Measurements from ENCODE around the gene FPGS. TPM values are rescaled to one million over a fixed set of nuclear protein-coding genes. Genes with fewer than 3 reads are reported as not detected.

FPGS gene
- polyA plus RNA-seq, 1 donor = 33.5 TPM

- H3K4me3 ChIP-seq (ENCODE audit: low read length) = peak overlapping the region; percentile 65
- no peak for DNase-seq
- no CpG with 5 or more reads among the region's 10 CpGs for WGBS (ENCODE audit: insufficient coverage, low lambda C conversion rate)
- no peaks in the 10 kb centered on the region for H3K9me3 ChIP-seq (ENCODE audit: control insufficient read depth, low read depth, low read length)
- no peaks in the 10 kb centered on the region for H3K27me3 ChIP-seq (ENCODE audit: control insufficient read depth, insufficient read depth, low read length)
- peaks cover 20% of the 10 kb centered on the region for H3K4me1 ChIP-seq (ENCODE audit: control insufficient read depth, insufficient read depth, low read length)
- H3K27ac ChIP-seq (ENCODE audit: low read length) = peak overlapping the region; percentile 40
- peaks cover 13% of the 10 kb centered on the region for H3K36me3 ChIP-seq (ENCODE audit: control insufficient read depth, insufficient read depth, low read length)
These were observed 617 bp upstream of the FPGS start for GRCh38 chr9:127801955-127802575.

DNA sequence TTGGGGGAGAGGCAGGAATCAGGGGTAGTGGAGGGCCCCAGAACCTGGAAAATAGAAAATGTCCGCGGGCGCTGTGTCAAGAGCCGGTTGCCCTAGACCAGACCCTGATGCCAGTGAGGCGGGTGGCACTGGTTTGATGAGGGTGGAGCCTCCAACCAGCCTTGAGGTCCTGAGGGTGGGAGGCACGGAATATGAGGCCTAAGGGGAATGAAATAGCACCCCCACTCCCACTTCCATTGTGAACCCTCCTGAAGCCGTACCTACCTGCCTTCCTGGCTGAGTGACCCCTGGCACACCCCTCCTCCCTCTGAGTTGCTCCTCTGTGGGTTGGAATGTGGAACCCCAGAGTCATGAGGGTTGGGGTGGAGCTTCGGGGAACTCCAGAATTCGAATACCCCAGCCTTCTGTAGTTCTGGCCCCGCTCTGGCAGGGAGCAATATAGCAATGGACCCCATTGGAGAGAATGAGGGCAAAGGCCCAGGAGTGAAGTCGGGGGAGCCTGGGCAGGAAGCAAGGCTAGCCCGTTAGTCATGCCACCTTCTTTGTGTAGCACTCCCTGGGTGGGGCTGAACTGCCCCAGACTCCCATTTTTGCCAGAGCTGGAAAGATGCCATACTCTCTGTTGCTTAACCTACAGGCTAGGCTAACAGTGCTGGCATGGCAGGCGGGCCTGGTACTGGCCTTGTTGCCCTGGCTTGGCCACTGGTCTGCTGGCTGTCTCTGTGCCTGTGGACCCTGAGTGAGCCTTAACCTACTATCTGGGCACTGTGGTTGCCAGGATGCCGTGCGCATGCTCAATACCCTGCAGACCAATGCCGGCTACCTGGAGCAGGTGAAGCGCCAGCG lies 1.0 kb downstream of the FPGS start:
- Histone ChIP-seq H3K27me3 (ENCODE audit: control insufficient read depth, insufficient read depth, low read length) (no peaks in the 10 kb centered on the region), H3K9me3 (ENCODE audit: control insufficient read depth, low read depth, low read length) (no peaks in the 10 kb centered on the region), H3K36me3 (ENCODE audit: control insufficient read depth, insufficient read depth, low read length) (peaks cover 29% of the 10 kb centered on the region), H3K4me3 (ENCODE audit: low read length) (peak overlapping the region; percentile 65), H3K27ac (ENCODE audit: low read length) (peak overlapping the region; percentile 71), H3K4me1 (ENCODE audit: control insufficient read depth, insufficient read depth, low read length) (peaks cover 16% of the 10 kb centered on the region)
- WGBS (ENCODE audit: insufficient coverage, low lambda C conversion rate) = no CpG with 5 or more reads among the region's 18 CpGs
- peak in 1 of 2 donors; percentile 59 for DNase-seq

GRCh38 chr9:127805620-127806019 lies 2.9 kb downstream of the FPGS start:
- Histone ChIP-seq H3K27me3 (ENCODE audit: control insufficient read depth, insufficient read depth, low read length) (no peaks in the 10 kb centered on the region), H3K9me3 (ENCODE audit: control insufficient read depth, low read depth, low read length) (no peaks in the 10 kb centered on the region), H3K36me3 (ENCODE audit: control insufficient read depth, insufficient read depth, low read length) (peaks cover 31% of the 10 kb centered on the region), H3K4me1 (ENCODE audit: control insufficient read depth, insufficient read depth, low read length) (peaks cover 27% of the 10 kb centered on the region), H3K4me3 (ENCODE audit: low read length) (no peak overlapping the region), H3K27ac (ENCODE audit: low read length) (no peak overlapping the region)
- 85% methylated on average over 4 of the region's 8 CpGs for WGBS (ENCODE audit: insufficient coverage, low lambda C conversion rate)
- DNase-seq = no peak

- peaks cover 34% of the 10 kb centered on the region for H3K36me3 ChIP-seq (ENCODE audit: control insufficient read depth, insufficient read depth, low read length)
- peaks cover 27% of the 10 kb centered on the region for H3K4me1 ChIP-seq (ENCODE audit: control insufficient read depth, insufficient read depth, low read length)
- H3K9me3 ChIP-seq (ENCODE audit: control insufficient read depth, low read depth, low read length) = no peaks in the 10 kb centered on the region
- H3K27me3 ChIP-seq (ENCODE audit: control insufficient read depth, insufficient read depth, low read length) = no peaks in the 10 kb centered on the region
- DNase-seq = no peak
- H3K4me3 ChIP-seq (ENCODE audit: low read length) = no peak overlapping the region
- WGBS (ENCODE audit: insufficient coverage, low lambda C conversion rate) = no CpG with 5 or more reads among the region's 14 CpGs
- H3K27ac ChIP-seq (ENCODE audit: low read length) = no peak overlapping the region
These were observed 4.2 kb downstream of the FPGS start for GRCh38 chr9:127806871-127807270.

DNA sequence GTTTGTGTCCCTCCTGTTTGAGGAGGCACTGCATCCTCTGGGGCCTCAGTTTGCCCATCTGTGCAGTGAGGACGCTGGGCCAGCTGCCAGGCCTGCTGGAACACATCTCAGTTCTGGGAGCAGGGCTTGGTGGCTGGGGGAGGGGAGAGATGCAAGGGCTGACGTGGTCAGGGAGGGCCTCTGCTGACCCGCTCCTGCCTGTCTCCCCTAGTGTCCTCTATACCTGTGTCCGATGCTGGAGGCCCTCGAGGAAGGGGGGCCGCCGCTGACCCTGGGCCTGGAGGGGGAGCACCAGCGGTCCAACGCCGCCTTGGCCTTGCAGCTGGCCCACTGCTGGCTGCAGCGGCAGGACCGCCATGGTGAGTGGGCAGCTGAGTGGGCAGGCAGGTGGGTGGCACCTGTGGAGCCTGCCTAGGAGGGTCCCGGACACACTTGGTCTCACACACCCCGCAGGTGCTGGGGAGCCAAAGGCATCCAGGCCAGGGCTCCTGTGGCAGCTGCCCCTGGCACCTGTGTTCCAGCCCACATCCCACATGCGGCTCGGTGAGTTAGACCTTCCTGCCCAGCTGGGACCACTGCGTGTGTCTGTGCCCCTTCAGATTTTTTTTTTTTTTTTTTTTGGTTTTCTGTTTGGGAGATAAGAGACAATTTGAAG lies 5.8 kb downstream of the FPGS start:
- Histone ChIP-seq H3K27ac (ENCODE audit: low read length) (no peak overlapping the region), H3K4me3 (ENCODE audit: low read length) (no peak overlapping the region), H3K27me3 (ENCODE audit: control insufficient read depth, insufficient read depth, low read length) (no peaks in the 10 kb centered on the region), H3K4me1 (ENCODE audit: control insufficient read depth, insufficient read depth, low read length) (peaks cover 20% of the 10 kb centered on the region), H3K9me3 (ENCODE audit: control insufficient read depth, low read depth, low read length) (no peaks in the 10 kb centered on the region), H3K36me3 (ENCODE audit: control insufficient read depth, insufficient read depth, low read length) (peaks cover 43% of the 10 kb centered on the region)
- no peak for DNase-seq
- WGBS (ENCODE audit: insufficient coverage, low lambda C conversion rate) = no CpG with 5 or more reads among the region's 17 CpGs

- no peak for DNase-seq
- Histone ChIP-seq H3K4me1 (ENCODE audit: control insufficient read depth, insufficient read depth, low read length) (peaks cover 14% of the 10 kb centered on the region), H3K4me3 (ENCODE audit: low read length) (no peak overlapping the region), H3K36me3 (ENCODE audit: control insufficient read depth, insufficient read depth, low read length) (peaks cover 49% of the 10 kb centered on the region), H3K27ac (ENCODE audit: low read length) (no peak overlapping the region), H3K27me3 (ENCODE audit: control insufficient read depth, insufficient read depth, low read length) (no peaks in the 10 kb centered on the region), H3K9me3 (ENCODE audit: control insufficient read depth, low read depth, low read length) (no peaks in the 10 kb centered on the region)
- WGBS (ENCODE audit: insufficient coverage, low lambda C conversion rate) = no CpG with 5 or more reads among the region's 9 CpGs
These were observed 6.4 kb downstream of the FPGS start for GRCh38 chr9:127809002-127809539.

DNA sequence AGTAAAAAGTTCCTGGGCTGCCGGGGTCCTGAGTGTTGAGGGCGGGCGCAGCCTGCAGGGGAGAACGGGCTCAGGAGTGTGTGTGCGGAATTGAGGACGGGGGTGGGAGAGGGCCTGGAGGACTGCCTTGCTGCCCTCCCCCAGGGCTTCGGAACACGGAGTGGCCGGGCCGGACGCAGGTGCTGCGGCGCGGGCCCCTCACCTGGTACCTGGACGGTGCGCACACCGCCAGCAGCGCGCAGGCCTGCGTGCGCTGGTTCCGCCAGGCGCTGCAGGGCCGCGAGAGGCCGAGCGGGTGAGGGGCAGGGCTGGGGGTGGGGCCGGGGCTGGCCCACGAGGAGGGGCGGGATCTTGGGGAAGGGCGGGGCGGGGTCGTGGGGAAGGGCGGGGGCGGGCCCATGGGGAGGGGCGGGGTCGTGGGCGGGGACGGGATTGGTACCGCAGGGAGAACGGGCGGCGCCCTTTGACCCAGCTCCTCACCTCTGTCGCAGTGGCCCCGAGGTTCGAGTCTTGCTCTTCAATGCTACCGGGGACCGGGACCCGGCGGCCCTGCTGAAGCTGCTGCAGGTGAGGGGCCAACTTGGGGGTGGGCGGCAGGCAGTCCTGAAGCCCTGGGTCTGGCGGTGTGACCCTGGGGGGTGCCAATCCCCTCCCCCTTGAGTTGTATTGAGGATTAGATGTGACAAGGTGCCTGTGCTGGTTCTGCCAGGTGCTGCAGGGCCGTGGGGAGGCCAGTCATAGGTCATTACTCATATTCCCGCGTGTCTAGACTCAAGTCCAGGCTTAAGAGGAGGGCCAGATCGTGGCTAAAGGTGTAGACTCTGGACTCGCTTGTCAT lies 7.1 kb downstream of the FPGS start:
- peaks cover 11% of the 10 kb centered on the region for H3K4me1 ChIP-seq (ENCODE audit: control insufficient read depth, insufficient read depth, low read length)
- no peak overlapping the region for H3K4me3 ChIP-seq (ENCODE audit: low read length)
- H3K36me3 ChIP-seq (ENCODE audit: control insufficient read depth, insufficient read depth, low read length) = peaks cover 49% of the 10 kb centered on the region
- DNase-seq = peak in 1 of 2 donors; percentile 61
- WGBS (ENCODE audit: insufficient coverage, low lambda C conversion rate) = no CpG with 5 or more reads among the region's 57 CpGs
- H3K27me3 ChIP-seq (ENCODE audit: control insufficient read depth, insufficient read depth, low read length) = no peaks in the 10 kb centered on the region
- H3K27ac ChIP-seq (ENCODE audit: low read length) = peak overlapping the region; percentile 7
- no peaks in the 10 kb centered on the region for H3K9me3 ChIP-seq (ENCODE audit: control insufficient read depth, low read depth, low read length)

- Histone ChIP-seq H3K27ac (ENCODE audit: low read length) (no peak overlapping the region), H3K4me3 (ENCODE audit: low read length) (no peak overlapping the region)
These were observed 7.9 kb downstream of the FPGS start for GRCh38 chr9:127810378-127811187.

GRCh38 chr9:127812011-127812410 lies 9.3 kb downstream of the FPGS start:
- no CpG with 5 or more reads among the region's 6 CpGs for WGBS (ENCODE audit: insufficient coverage, low lambda C conversion rate)
- peaks cover 58% of the 10 kb centered on the region for H3K36me3 ChIP-seq (ENCODE audit: control insufficient read depth, insufficient read depth, low read length)

More at GRCh38 chr9:127810378-127811187, 7.9 kb downstream of the FPGS start:
- peaks cover 11% of the 10 kb centered on the region for H3K4me1 ChIP-seq (ENCODE audit: control insufficient read depth, insufficient read depth, low read length)
- no CpG with 5 or more reads among the region's 10 CpGs for WGBS (ENCODE audit: insufficient coverage, low lambda C conversion rate)
- no peak for DNase-seq
- H3K9me3 ChIP-seq (ENCODE audit: control insufficient read depth, low read depth, low read length) = no peaks in the 10 kb centered on the region
- peaks cover 54% of the 10 kb centered on the region for H3K36me3 ChIP-seq (ENCODE audit: control insufficient read depth, insufficient read depth, low read length)
- no peaks in the 10 kb centered on the region for H3K27me3 ChIP-seq (ENCODE audit: control insufficient read depth, insufficient read depth, low read length)

More at GRCh38 chr9:127812011-127812410, 9.3 kb downstream of the FPGS start:
- no peak overlapping the region for H3K27ac ChIP-seq (ENCODE audit: low read length)
- H3K4me1 ChIP-seq (ENCODE audit: control insufficient read depth, insufficient read depth, low read length) = peaks cover 11% of the 10 kb centered on the region
- H3K4me3 ChIP-seq (ENCODE audit: low read length) = no peak overlapping the region
- DNase-seq = no peak
- H3K27me3 ChIP-seq (ENCODE audit: control insufficient read depth, insufficient read depth, low read length) = no peaks in the 10 kb centered on the region
- H3K9me3 ChIP-seq (ENCODE audit: control insufficient read depth, low read depth, low read length) = no peaks in the 10 kb centered on the region

Data from large intestine (tissue), 3 donors.